ENCODE measurements around the gene DGAT2L6. TPM values are rescaled to one million over a fixed set of nuclear protein-coding genes. Genes with fewer than 3 reads are reported as not detected.

Gene DGAT2L6
- total and polyA plus RNA-seq, 2 experiments from 2014 or later, result not detected

DNA sequence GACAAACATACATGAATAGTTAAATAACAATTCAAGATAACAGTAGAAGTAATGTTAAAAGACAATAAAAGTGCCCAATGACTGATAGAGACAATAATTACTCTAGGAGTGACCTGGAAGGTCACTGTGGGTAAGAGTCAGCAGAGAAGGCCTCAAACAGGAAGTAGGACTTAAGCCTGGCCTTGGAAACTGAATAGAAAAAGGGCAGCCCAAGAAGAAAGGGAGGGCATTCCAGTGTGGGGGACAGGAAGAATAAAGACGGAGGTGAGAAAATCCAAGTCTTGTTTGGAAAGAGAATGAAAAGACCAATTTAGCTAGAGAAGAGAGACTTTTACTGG lies 76.7 kb downstream of the DGAT2L6 start:
- ATAC-seq, result no peak
- no peak overlapping the region for H3K27ac Mint-ChIP-seq
- Histone ChIP-seq H2AFZ (no peak overlapping the region), H3K4me3 (no peak overlapping the region), H3K4me2 (no peak overlapping the region), H3F3A (replicated peaks; ENCODE audit: low read depth) (no peaks in the 10 kb centered on the region), H3K27me3 (ENCODE audit: insufficient read depth) (no peaks in the 10 kb centered on the region), H3K9me2 (ENCODE audit: insufficient read depth) (0 out of 2 replicates have a peak, but pooled peaks cover 6% of the 10 kb centered on the region), H3K4me1 (ENCODE audit: insufficient read depth) (peaks cover 3% of the 10 kb centered on the region; the same call in 1 of the 2 replicates), H3K27ac (ENCODE audit: low read depth) (no peak overlapping the region), H4K20me1 (replicated peaks; ENCODE audit: insufficient read depth) (no peaks in the 10 kb centered on the region), H3K36me3 (ENCODE audit: insufficient read depth) (no peaks in the 10 kb centered on the region), H3K79me2 (replicated peaks; ENCODE audit: insufficient read depth) (no peaks in the 10 kb centered on the region)
- H3K4me3 Mint-ChIP-seq, result no peak overlapping the region
- H3K4me1 Mint-ChIP-seq, result peaks cover 26% of the 10 kb centered on the region
- no peak for DNase-seq (ENCODE audit: low spot score)
- no peaks in the 10 kb centered on the region for H3K9me3 Mint-ChIP-seq
- H3K36me3 Mint-ChIP-seq (ENCODE audit: low read depth), result no peaks in the 10 kb centered on the region
- TF ChIP-seq, protein P1, sequence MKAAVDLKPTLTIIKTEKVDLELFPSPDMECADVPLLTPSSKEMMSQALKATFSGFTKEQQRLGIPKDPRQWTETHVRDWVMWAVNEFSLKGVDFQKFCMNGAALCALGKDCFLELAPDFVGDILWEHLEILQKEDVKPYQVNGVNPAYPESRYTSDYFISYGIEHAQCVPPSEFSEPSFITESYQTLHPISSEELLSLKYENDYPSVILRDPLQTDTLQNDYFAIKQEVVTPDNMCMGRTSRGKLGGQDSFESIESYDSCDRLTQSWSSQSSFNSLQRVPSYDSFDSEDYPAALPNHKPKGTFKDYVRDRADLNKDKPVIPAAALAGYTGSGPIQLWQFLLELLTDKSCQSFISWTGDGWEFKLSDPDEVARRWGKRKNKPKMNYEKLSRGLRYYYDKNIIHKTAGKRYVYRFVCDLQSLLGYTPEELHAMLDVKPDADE (IDR thresholded peaks at IDR 0.05), result no peak
- TF ChIP-seq, protein P2, sequence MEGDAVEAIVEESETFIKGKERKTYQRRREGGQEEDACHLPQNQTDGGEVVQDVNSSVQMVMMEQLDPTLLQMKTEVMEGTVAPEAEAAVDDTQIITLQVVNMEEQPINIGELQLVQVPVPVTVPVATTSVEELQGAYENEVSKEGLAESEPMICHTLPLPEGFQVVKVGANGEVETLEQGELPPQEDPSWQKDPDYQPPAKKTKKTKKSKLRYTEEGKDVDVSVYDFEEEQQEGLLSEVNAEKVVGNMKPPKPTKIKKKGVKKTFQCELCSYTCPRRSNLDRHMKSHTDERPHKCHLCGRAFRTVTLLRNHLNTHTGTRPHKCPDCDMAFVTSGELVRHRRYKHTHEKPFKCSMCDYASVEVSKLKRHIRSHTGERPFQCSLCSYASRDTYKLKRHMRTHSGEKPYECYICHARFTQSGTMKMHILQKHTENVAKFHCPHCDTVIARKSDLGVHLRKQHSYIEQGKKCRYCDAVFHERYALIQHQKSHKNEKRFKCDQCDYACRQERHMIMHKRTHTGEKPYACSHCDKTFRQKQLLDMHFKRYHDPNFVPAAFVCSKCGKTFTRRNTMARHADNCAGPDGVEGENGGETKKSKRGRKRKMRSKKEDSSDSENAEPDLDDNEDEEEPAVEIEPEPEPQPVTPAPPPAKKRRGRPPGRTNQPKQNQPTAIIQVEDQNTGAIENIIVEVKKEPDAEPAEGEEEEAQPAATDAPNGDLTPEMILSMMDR (conservative IDR thresholded peaks at IDR 0.05; ENCODE audit: low read depth in 2 of 2), result no peak
- TF ChIP-seq ZNF331 (CRISPR knock-in tag; IDR thresholded peaks at IDR 0.05; ENCODE audit: low read depth), result no peak
- TF ChIP-seq, protein P3, sequence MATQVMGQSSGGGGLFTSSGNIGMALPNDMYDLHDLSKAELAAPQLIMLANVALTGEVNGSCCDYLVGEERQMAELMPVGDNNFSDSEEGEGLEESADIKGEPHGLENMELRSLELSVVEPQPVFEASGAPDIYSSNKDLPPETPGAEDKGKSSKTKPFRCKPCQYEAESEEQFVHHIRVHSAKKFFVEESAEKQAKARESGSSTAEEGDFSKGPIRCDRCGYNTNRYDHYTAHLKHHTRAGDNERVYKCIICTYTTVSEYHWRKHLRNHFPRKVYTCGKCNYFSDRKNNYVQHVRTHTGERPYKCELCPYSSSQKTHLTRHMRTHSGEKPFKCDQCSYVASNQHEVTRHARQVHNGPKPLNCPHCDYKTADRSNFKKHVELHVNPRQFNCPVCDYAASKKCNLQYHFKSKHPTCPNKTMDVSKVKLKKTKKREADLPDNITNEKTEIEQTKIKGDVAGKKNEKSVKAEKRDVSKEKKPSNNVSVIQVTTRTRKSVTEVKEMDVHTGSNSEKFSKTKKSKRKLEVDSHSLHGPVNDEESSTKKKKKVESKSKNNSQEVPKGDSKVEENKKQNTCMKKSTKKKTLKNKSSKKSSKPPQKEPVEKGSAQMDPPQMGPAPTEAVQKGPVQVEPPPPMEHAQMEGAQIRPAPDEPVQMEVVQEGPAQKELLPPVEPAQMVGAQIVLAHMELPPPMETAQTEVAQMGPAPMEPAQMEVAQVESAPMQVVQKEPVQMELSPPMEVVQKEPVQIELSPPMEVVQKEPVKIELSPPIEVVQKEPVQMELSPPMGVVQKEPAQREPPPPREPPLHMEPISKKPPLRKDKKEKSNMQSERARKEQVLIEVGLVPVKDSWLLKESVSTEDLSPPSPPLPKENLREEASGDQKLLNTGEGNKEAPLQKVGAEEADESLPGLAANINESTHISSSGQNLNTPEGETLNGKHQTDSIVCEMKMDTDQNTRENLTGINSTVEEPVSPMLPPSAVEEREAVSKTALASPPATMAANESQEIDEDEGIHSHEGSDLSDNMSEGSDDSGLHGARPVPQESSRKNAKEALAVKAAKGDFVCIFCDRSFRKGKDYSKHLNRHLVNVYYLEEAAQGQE (IDR thresholded peaks at IDR 0.05; ENCODE audit: unreplicated experiment), result no peak
- no peak for TF ChIP-seq ZNF114 (CRISPR knock-in tag; IDR thresholded peaks at IDR 0.05)
- TF ChIP-seq CREB1 (CRISPR knock-in tag; IDR thresholded peaks at IDR 0.05; ENCODE audit: low read depth), result no peak
- no peak for TF ChIP-seq EZH2 (IDR thresholded peaks at IDR 0.05; ENCODE audit: low read depth, unreplicated experiment)
- no peak for TF ChIP-seq EZH2phosphoT487 (IDR thresholded peaks at IDR 0.05; ENCODE audit: unreplicated experiment)
- TF ChIP-seq JUNB (IDR thresholded peaks at IDR 0.05; ENCODE audit: unreplicated experiment), result no peak
- TF ChIP-seq NANOG (IDR thresholded peaks at IDR 0.05; ENCODE audit: borderline replicate concordance), result no peak
- TF ChIP-seq, protein P4, sequence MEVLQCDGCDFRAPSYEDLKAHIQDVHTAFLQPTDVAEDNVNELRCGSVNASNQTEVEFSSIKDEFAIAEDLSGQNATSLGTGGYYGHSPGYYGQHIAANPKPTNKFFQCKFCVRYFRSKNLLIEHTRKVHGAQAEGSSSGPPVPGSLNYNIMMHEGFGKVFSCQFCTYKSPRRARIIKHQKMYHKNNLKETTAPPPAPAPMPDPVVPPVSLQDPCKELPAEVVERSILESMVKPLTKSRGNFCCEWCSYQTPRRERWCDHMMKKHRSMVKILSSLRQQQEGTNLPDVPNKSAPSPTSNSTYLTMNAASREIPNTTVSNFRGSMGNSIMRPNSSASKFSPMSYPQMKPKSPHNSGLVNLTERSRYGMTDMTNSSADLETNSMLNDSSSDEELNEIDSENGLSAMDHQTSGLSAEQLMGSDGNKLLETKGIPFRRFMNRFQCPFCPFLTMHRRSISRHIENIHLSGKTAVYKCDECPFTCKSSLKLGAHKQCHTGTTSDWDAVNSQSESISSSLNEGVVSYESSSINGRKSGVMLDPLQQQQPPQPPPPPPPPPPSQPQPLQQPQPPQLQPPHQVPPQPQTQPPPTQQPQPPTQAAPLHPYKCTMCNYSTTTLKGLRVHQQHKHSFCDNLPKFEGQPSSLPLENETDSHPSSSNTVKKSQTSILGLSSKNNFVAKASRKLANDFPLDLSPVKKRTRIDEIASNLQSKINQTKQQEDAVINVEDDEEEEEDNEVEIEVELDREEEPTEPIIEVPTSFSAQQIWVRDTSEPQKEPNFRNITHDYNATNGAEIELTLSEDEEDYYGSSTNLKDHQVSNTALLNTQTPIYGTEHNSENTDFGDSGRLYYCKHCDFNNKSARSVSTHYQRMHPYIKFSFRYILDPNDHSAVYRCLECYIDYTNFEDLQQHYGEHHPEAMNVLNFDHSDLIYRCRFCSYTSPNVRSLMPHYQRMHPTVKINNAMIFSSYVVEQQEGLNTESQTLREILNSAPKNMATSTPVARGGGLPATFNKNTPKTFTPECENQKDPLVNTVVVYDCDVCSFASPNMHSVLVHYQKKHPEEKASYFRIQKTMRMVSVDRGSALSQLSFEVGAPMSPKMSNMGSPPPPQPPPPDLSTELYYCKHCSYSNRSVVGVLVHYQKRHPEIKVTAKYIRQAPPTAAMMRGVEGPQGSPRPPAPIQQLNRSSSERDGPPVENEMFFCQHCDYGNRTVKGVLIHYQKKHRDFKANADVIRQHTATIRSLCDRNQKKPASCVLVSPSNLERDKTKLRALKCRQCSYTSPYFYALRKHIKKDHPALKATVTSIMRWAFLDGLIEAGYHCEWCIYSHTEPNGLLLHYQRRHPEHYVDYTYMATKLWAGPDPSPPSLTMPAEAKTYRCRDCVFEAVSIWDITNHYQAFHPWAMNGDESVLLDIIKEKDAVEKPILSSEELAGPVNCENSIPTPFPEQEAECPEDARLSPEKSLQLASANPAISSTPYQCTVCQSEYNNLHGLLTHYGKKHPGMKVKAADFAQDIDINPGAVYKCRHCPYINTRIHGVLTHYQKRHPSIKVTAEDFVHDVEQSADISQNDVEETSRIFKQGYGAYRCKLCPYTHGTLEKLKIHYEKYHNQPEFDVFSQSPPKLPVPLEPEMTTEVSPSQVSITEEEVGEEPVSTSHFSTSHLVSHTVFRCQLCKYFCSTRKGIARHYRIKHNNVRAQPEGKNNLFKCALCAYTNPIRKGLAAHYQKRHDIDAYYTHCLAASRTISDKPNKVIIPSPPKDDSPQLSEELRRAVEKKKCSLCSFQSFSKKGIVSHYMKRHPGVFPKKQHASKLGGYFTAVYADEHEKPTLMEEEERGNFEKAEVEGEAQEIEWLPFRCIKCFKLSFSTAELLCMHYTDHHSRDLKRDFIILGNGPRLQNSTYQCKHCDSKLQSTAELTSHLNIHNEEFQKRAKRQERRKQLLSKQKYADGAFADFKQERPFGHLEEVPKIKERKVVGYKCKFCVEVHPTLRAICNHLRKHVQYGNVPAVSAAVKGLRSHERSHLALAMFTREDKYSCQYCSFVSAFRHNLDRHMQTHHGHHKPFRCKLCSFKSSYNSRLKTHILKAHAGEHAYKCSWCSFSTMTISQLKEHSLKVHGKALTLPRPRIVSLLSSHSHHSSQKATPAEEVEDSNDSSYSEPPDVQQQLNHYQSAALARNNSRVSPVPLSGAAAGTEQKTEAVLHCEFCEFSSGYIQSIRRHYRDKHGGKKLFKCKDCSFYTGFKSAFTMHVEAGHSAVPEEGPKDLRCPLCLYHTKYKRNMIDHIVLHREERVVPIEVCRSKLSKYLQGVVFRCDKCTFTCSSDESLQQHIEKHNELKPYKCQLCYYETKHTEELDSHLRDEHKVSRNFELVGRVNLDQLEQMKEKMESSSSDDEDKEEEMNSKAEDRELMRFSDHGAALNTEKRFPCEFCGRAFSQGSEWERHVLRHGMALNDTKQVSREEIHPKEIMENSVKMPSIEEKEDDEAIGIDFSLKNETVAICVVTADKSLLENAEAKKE (CRISPR knock-in tag; IDR thresholded peaks at IDR 0.05), result no peak
- no peak for TF ChIP-seq STAT1 (IDR thresholded peaks at IDR 0.05; ENCODE audit: unreplicated experiment)
- no peak for TF ChIP-seq POLR2AphosphoS5 (IDR thresholded peaks at IDR 0.05; ENCODE audit: low read depth)
- H3K27me3 Mint-ChIP-seq (ENCODE audit: insufficient read depth, low read depth, poor library complexity), result peaks cover 2% of the 10 kb centered on the region

Data from GM23338 (cell line).